ENCODE data around the gene GALNT18. TPM values are rescaled to one million over a fixed set of nuclear protein-coding genes. Genes with fewer than 3 reads are reported as not detected.

Gene GALNT18
- total and polyA plus RNA-seq, 2 experiments from 2014 or later: 4.3 to 10.8 TPM

GRCh38 chr11:11250470-11250869 is 371.3 kb downstream of the GALNT18 start:
- DNase-seq (ENCODE audit: low spot score) (no peak), ATAC-seq (no peak)
- no peak overlapping the region for H3K4me3 Mint-ChIP-seq
- peaks cover 20% of the 10 kb centered on the region for H3K9me3 Mint-ChIP-seq
- Histone ChIP-seq H2AFZ (no peak overlapping the region), H3K4me3 (no peak overlapping the region), H3K27me3 (ENCODE audit: insufficient read depth) (no peaks in the 10 kb centered on the region), H3K4me2 (no peak overlapping the region), H4K20me1 (replicated peaks; ENCODE audit: insufficient read depth) (no peaks in the 10 kb centered on the region), H3K79me2 (replicated peaks; ENCODE audit: insufficient read depth) (no peaks in the 10 kb centered on the region), H3K27ac (ENCODE audit: low read depth) (no peak overlapping the region), H3K36me3 (ENCODE audit: insufficient read depth) (no peaks in the 10 kb centered on the region), H3K9me2 (ENCODE audit: insufficient read depth) (no peaks in the 10 kb centered on the region), H3K4me1 (ENCODE audit: insufficient read depth) (no peaks in the 10 kb centered on the region), H3F3A (replicated peaks; ENCODE audit: low read depth) (no peaks in the 10 kb centered on the region)
- TF ChIP-seq, protein P1, sequence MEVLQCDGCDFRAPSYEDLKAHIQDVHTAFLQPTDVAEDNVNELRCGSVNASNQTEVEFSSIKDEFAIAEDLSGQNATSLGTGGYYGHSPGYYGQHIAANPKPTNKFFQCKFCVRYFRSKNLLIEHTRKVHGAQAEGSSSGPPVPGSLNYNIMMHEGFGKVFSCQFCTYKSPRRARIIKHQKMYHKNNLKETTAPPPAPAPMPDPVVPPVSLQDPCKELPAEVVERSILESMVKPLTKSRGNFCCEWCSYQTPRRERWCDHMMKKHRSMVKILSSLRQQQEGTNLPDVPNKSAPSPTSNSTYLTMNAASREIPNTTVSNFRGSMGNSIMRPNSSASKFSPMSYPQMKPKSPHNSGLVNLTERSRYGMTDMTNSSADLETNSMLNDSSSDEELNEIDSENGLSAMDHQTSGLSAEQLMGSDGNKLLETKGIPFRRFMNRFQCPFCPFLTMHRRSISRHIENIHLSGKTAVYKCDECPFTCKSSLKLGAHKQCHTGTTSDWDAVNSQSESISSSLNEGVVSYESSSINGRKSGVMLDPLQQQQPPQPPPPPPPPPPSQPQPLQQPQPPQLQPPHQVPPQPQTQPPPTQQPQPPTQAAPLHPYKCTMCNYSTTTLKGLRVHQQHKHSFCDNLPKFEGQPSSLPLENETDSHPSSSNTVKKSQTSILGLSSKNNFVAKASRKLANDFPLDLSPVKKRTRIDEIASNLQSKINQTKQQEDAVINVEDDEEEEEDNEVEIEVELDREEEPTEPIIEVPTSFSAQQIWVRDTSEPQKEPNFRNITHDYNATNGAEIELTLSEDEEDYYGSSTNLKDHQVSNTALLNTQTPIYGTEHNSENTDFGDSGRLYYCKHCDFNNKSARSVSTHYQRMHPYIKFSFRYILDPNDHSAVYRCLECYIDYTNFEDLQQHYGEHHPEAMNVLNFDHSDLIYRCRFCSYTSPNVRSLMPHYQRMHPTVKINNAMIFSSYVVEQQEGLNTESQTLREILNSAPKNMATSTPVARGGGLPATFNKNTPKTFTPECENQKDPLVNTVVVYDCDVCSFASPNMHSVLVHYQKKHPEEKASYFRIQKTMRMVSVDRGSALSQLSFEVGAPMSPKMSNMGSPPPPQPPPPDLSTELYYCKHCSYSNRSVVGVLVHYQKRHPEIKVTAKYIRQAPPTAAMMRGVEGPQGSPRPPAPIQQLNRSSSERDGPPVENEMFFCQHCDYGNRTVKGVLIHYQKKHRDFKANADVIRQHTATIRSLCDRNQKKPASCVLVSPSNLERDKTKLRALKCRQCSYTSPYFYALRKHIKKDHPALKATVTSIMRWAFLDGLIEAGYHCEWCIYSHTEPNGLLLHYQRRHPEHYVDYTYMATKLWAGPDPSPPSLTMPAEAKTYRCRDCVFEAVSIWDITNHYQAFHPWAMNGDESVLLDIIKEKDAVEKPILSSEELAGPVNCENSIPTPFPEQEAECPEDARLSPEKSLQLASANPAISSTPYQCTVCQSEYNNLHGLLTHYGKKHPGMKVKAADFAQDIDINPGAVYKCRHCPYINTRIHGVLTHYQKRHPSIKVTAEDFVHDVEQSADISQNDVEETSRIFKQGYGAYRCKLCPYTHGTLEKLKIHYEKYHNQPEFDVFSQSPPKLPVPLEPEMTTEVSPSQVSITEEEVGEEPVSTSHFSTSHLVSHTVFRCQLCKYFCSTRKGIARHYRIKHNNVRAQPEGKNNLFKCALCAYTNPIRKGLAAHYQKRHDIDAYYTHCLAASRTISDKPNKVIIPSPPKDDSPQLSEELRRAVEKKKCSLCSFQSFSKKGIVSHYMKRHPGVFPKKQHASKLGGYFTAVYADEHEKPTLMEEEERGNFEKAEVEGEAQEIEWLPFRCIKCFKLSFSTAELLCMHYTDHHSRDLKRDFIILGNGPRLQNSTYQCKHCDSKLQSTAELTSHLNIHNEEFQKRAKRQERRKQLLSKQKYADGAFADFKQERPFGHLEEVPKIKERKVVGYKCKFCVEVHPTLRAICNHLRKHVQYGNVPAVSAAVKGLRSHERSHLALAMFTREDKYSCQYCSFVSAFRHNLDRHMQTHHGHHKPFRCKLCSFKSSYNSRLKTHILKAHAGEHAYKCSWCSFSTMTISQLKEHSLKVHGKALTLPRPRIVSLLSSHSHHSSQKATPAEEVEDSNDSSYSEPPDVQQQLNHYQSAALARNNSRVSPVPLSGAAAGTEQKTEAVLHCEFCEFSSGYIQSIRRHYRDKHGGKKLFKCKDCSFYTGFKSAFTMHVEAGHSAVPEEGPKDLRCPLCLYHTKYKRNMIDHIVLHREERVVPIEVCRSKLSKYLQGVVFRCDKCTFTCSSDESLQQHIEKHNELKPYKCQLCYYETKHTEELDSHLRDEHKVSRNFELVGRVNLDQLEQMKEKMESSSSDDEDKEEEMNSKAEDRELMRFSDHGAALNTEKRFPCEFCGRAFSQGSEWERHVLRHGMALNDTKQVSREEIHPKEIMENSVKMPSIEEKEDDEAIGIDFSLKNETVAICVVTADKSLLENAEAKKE (CRISPR knock-in tag; IDR thresholded peaks at IDR 0.05): no peak
- no peak for TF ChIP-seq STAT1 (IDR thresholded peaks at IDR 0.05; ENCODE audit: unreplicated experiment)
- TF ChIP-seq EZH2phosphoT487 (IDR thresholded peaks at IDR 0.05; ENCODE audit: unreplicated experiment): no peak
- TF ChIP-seq, protein P2, sequence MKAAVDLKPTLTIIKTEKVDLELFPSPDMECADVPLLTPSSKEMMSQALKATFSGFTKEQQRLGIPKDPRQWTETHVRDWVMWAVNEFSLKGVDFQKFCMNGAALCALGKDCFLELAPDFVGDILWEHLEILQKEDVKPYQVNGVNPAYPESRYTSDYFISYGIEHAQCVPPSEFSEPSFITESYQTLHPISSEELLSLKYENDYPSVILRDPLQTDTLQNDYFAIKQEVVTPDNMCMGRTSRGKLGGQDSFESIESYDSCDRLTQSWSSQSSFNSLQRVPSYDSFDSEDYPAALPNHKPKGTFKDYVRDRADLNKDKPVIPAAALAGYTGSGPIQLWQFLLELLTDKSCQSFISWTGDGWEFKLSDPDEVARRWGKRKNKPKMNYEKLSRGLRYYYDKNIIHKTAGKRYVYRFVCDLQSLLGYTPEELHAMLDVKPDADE (IDR thresholded peaks at IDR 0.05): no peak
- no peak for TF ChIP-seq ZNF331 (CRISPR knock-in tag; IDR thresholded peaks at IDR 0.05; ENCODE audit: low read depth)
- TF ChIP-seq POLR2AphosphoS5 (IDR thresholded peaks at IDR 0.05; ENCODE audit: low read depth): no peak
- TF ChIP-seq, protein P3, sequence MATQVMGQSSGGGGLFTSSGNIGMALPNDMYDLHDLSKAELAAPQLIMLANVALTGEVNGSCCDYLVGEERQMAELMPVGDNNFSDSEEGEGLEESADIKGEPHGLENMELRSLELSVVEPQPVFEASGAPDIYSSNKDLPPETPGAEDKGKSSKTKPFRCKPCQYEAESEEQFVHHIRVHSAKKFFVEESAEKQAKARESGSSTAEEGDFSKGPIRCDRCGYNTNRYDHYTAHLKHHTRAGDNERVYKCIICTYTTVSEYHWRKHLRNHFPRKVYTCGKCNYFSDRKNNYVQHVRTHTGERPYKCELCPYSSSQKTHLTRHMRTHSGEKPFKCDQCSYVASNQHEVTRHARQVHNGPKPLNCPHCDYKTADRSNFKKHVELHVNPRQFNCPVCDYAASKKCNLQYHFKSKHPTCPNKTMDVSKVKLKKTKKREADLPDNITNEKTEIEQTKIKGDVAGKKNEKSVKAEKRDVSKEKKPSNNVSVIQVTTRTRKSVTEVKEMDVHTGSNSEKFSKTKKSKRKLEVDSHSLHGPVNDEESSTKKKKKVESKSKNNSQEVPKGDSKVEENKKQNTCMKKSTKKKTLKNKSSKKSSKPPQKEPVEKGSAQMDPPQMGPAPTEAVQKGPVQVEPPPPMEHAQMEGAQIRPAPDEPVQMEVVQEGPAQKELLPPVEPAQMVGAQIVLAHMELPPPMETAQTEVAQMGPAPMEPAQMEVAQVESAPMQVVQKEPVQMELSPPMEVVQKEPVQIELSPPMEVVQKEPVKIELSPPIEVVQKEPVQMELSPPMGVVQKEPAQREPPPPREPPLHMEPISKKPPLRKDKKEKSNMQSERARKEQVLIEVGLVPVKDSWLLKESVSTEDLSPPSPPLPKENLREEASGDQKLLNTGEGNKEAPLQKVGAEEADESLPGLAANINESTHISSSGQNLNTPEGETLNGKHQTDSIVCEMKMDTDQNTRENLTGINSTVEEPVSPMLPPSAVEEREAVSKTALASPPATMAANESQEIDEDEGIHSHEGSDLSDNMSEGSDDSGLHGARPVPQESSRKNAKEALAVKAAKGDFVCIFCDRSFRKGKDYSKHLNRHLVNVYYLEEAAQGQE (IDR thresholded peaks at IDR 0.05; ENCODE audit: unreplicated experiment): no peak
- no peak for TF ChIP-seq NANOG (IDR thresholded peaks at IDR 0.05; ENCODE audit: borderline replicate concordance)
- H3K4me1 Mint-ChIP-seq: peaks cover 11% of the 10 kb centered on the region; the same call in 2 of the 3 replicates
- peaks cover 18% of the 10 kb centered on the region for H3K27me3 Mint-ChIP-seq (ENCODE audit: insufficient read depth, low read depth, poor library complexity)
- H3K27ac Mint-ChIP-seq: no peak overlapping the region
- peaks cover 14% of the 10 kb centered on the region for H3K36me3 Mint-ChIP-seq (ENCODE audit: low read depth)
